Uterus (tissue), 4 donors: Measurements from ENCODE around the gene PLCG2. TPM values are rescaled to one million over a fixed set of nuclear protein-coding genes. Genes with fewer than 3 reads are reported as not detected.

ENCODE experiments used
- DNase-seq, 2 donors: peaks; one replicate each; pipeline ENCODE4 v3.0.0-alpha.2; 2019 to 2020
- H3K27ac ChIP-seq, 2 donors: fragments of 200-600 bp; sonication (generic); 1 replicate in 1 of 2; 2 replicates in 1 of 2; pipeline ENCODE4 v1.5.1; 2016 to 2018
- H3K27me3 ChIP-seq, 2 donors: fragments of 200-600 bp; sonication (generic); one replicate each; pipeline ENCODE4 v1.5.1; 2018 to 2019; ENCODE audit warnings: control low read depth in 1 of 2
- H3K36me3 ChIP-seq, 2 donors: fragments of 200-600 bp; sonication (generic); one replicate each; pipeline ENCODE4 v1.5.1; 2019; ENCODE audit warnings: control low read depth in 1 of 2
- H3K4me1 ChIP-seq, 2 donors: fragments of 200-600 bp; sonication (generic); one replicate each; pipeline ENCODE4 v1.5.1; 2018 to 2019; ENCODE audit warnings: control low read depth in 1 of 2
- H3K4me3 ChIP-seq, 2 donors: fragments of 200-600 bp; sonication (generic); 1 replicate in 1 of 2; 2 replicates in 1 of 2; pipeline ENCODE4 v1.5.1; 2018 to 2019; ENCODE audit warnings: mild to moderate bottlenecking in 1 of 2
- H3K9me3 ChIP-seq, 2 donors: fragments of 200-600 bp; sonication (generic); one replicate each; pipeline ENCODE4 v1.5.1; 2019; ENCODE audit warnings: control low read depth in 1 of 2
- POLR2A ChIP-seq, 2 donors: fragments of 450-650 bp; IDR thresholded peaks; one replicate each; pipeline ENCODE4 v1.6.1; 2016; ENCODE audit warnings: antibody characterized with exemption in 2 of 2, mild to moderate bottlenecking in 1 of 2, moderate library complexity in 1 of 2
- intact Hi-C: fragments of 100-400 bp; cut with DNase I; formaldehyde crosslinking; loops from one replicate; pipeline ENCODE4 v1.15.1; 2023; ENCODE audit warnings: low total_unique reads
- total RNA-seq, 4 donors: library from RNA; depleted of rRNA in 3 of 4; stranded (reverse); fragments of >200 nt in 3 of 4; gene quantifications; one replicate each; pipeline versions ENCODE4 v1.1.0 to v1.2.4, GENCODE V29; 2014 to 2023
- TF ChIP-seq, protein P1 (sequence below), 4 experiments: fragments of 200-600 bp in 2 of 4; fragments of 450-650 bp in 2 of 4; sonication (generic) in 2 of 4; IDR thresholded peaks; one replicate each; pipeline ENCODE4 v1.5.1; 2016 to 2019; ENCODE audit warnings: antibody characterized with exemption in 4 of 4, mild to moderate bottlenecking in 2 of 4, moderate library complexity in 1 of 4
- donor health status: DM: yes; HTN: yes; CAD: no.

The PLCG2 gene
- total RNA-seq, 4 donors from 2014 or later = 11.2 to 39.4 (median 18.8) TPM

DNA sequence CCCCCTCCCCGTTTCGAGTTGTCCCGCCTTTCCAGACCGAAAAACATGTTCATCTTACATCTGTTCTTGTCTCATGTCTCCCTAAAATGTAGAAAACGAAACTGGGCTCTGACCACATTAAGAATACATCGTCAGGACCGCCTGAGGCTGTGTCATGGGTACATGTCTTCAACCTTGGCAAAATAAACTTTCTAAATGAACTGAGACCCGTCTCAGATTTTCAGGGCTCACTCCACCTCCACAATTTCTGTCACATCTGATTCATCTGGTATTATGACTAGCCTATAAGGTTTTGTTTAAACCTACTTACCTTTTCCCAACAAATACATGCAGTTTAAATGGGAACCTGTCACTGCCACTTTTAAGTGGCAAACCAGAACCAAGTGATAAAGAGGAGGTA is 231.6 kb downstream of the PLCG2 start:
- H3K27ac ChIP-seq = no peak overlapping the region
- H3K36me3 ChIP-seq = no peaks in the 10 kb centered on the region
- no peaks in the 10 kb centered on the region for H3K27me3 ChIP-seq
- H3K4me3 ChIP-seq = peak overlapping the region in 1 of 2 donors; percentile 32
- no peak for DNase-seq
- H3K9me3 ChIP-seq = no peaks in the 10 kb centered on the region
- TF ChIP-seq, protein P1, sequence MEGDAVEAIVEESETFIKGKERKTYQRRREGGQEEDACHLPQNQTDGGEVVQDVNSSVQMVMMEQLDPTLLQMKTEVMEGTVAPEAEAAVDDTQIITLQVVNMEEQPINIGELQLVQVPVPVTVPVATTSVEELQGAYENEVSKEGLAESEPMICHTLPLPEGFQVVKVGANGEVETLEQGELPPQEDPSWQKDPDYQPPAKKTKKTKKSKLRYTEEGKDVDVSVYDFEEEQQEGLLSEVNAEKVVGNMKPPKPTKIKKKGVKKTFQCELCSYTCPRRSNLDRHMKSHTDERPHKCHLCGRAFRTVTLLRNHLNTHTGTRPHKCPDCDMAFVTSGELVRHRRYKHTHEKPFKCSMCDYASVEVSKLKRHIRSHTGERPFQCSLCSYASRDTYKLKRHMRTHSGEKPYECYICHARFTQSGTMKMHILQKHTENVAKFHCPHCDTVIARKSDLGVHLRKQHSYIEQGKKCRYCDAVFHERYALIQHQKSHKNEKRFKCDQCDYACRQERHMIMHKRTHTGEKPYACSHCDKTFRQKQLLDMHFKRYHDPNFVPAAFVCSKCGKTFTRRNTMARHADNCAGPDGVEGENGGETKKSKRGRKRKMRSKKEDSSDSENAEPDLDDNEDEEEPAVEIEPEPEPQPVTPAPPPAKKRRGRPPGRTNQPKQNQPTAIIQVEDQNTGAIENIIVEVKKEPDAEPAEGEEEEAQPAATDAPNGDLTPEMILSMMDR (IDR thresholded peaks at IDR 0.05) = no peak
- no peak for TF ChIP-seq POLR2A (IDR thresholded peaks at IDR 0.05)
- intact Hi-C loops = no loop called here
- no peaks in the 10 kb centered on the region for H3K4me1 ChIP-seq

DNA sequence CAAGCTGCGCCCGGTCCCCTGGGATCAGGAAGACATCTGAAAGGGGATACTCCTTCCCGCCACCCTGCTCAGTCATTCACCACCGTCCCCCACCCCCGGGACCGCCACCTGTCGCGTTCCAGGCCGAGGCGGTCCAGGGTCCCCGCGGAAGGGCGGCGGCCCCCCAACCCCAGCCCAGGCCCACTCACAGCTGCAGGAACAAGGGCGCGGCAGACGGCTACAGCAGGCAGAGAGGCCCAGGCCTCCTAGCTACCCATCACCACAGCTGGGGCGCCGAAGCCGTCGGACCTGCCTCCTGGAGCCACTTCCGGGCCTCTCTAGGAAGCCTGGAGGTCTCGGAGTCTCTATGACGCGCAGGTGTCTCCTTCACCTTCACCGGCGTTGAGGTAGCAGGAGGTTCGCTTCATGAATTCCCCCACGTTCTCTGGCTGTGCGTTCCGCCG is 232.1 kb downstream of the PLCG2 start, which contains the start of gene SDR42E1:
Gene SDR42E1, minus strand, starts transcription at position 272 of the 443 bp plus-strand sequence. CDS start 10,612 bp downstream, outside the sequence.
- no peak within 1 kb of the TSS for H3K27ac ChIP-seq
- H3K4me1 ChIP-seq = no peaks in the 10 kb centered on the region
- no peaks in the 10 kb centered on the region for H3K9me3 ChIP-seq
- intact Hi-C loops = no loop called here
- H3K4me3 ChIP-seq = peak within 1 kb of the TSS in 1 of 2 donors; percentile 32
- peak in 1 of 2 donors; percentile 26 for DNase-seq
- no peaks in the 10 kb centered on the region for H3K27me3 ChIP-seq
- TF ChIP-seq, protein P1 (IDR thresholded peaks at IDR 0.05) = no peak
- TF ChIP-seq POLR2A (IDR thresholded peaks at IDR 0.05) = no peak
- H3K36me3 ChIP-seq = no peaks in the 10 kb centered on the region

Other genes with a start within 250 kb of the PLCG2 start
- gene SDR42E1, start 232.2 kb downstream of the PLCG2 start, total RNA-seq = 1 to 10 TPM in 2 of 4 donors, under 1 TPM in 2; under 0.01 to 5.1 (median 1.5) TPM